Uterus (tissue), 4 donors: Measurements from ENCODE around the gene LDHD. TPM values are rescaled to one million over a fixed set of nuclear protein-coding genes. Genes with fewer than 3 reads are reported as not detected.

Experiments used
- DNase-seq, 2 donors: peaks; one replicate each; pipeline ENCODE4 v3.0.0-alpha.2; 2019 to 2020
- H3K27ac ChIP-seq, 2 donors: fragments of 200-600 bp; sonication (generic); 1 replicate in 1 of 2; 2 replicates in 1 of 2; pipeline ENCODE4 v1.5.1; 2016 to 2018
- H3K27me3 ChIP-seq, 2 donors: fragments of 200-600 bp; sonication (generic); one replicate each; pipeline ENCODE4 v1.5.1; 2018 to 2019; ENCODE audit warnings: control low read depth in 1 of 2
- H3K36me3 ChIP-seq, 2 donors: fragments of 200-600 bp; sonication (generic); one replicate each; pipeline ENCODE4 v1.5.1; 2019; ENCODE audit warnings: control low read depth in 1 of 2
- H3K4me1 ChIP-seq, 2 donors: fragments of 200-600 bp; sonication (generic); one replicate each; pipeline ENCODE4 v1.5.1; 2018 to 2019; ENCODE audit warnings: control low read depth in 1 of 2
- H3K4me3 ChIP-seq, 2 donors: fragments of 200-600 bp; sonication (generic); 1 replicate in 1 of 2; 2 replicates in 1 of 2; pipeline ENCODE4 v1.5.1; 2018 to 2019; ENCODE audit warnings: mild to moderate bottlenecking in 1 of 2
- H3K9me3 ChIP-seq, 2 donors: fragments of 200-600 bp; sonication (generic); one replicate each; pipeline ENCODE4 v1.5.1; 2019; ENCODE audit warnings: control low read depth in 1 of 2
- POLR2A ChIP-seq, 2 donors: fragments of 450-650 bp; IDR thresholded peaks; one replicate each; pipeline ENCODE4 v1.6.1; 2016; ENCODE audit warnings: antibody characterized with exemption in 2 of 2, mild to moderate bottlenecking in 1 of 2, moderate library complexity in 1 of 2
- intact Hi-C: fragments of 100-400 bp; cut with DNase I; formaldehyde crosslinking; loops from one replicate; pipeline ENCODE4 v1.15.1; 2023; ENCODE audit warnings: low total_unique reads
- total RNA-seq, 4 donors: library from RNA; depleted of rRNA in 3 of 4; stranded (reverse); fragments of >200 nt in 3 of 4; gene quantifications; one replicate each; pipeline versions ENCODE4 v1.1.0 to v1.2.4, GENCODE V29; 2014 to 2023
- TF ChIP-seq, protein P1 (sequence below), 4 experiments: fragments of 200-600 bp in 2 of 4; fragments of 450-650 bp in 2 of 4; sonication (generic) in 2 of 4; IDR thresholded peaks; one replicate each; pipeline ENCODE4 v1.5.1; 2016 to 2019; ENCODE audit warnings: antibody characterized with exemption in 4 of 4, mild to moderate bottlenecking in 2 of 4, moderate library complexity in 1 of 4
- donor health status: DM: yes; HTN: yes; CAD: no.

The LDHD gene
- total RNA-seq, 4 donors from 2014 or later: 1.3 to 5.7 (median 3.3) TPM

DNA sequence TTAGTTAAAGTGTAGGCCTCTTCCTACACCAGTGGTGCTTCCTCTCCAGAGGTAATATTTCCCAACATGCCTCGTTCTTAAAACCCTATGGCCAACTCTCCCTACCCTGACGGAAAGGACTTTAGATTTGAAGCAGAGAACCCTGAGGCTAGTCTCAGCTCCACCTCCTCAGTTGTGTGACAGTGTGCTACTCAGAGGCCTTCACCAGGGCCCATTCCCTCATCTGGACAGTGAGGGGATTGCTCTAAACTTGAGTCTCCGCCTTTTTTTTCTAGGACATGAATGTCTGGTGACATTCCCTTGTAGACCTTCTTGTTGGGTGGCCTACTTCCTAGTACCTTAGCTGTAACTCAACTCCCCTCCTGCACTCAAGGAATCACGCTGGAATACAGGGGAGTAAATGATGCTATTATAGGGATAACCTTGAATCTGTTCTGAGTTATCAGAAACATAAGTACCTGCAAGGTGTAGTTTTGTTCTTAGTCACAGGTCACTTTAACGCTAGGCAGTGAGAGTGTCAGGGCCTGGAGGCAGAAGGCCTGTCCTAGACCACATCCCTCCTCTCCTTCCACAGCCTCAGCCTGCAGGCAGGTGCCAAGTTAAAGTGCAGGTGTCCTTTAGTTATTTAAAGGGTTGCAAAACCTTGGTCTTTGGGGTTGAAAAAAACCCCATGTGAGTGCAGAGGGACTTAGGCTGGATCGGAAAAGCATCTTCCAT, 26.9 kb downstream of the LDHD start:
- Histone ChIP-seq H3K36me3 (no peaks in the 10 kb centered on the region), H3K4me3 (no peak overlapping the region), H3K27ac (no peak overlapping the region), H3K4me1 (peaks cover 0 to 17% of the 10 kb centered on the region in 2 donors), H3K27me3 (no peaks in the 10 kb centered on the region), H3K9me3 (no peaks in the 10 kb centered on the region)
- intact Hi-C loops: no loop called here
- no peak for DNase-seq
- TF ChIP-seq POLR2A (IDR thresholded peaks at IDR 0.05): no peak
- TF ChIP-seq, protein P1, sequence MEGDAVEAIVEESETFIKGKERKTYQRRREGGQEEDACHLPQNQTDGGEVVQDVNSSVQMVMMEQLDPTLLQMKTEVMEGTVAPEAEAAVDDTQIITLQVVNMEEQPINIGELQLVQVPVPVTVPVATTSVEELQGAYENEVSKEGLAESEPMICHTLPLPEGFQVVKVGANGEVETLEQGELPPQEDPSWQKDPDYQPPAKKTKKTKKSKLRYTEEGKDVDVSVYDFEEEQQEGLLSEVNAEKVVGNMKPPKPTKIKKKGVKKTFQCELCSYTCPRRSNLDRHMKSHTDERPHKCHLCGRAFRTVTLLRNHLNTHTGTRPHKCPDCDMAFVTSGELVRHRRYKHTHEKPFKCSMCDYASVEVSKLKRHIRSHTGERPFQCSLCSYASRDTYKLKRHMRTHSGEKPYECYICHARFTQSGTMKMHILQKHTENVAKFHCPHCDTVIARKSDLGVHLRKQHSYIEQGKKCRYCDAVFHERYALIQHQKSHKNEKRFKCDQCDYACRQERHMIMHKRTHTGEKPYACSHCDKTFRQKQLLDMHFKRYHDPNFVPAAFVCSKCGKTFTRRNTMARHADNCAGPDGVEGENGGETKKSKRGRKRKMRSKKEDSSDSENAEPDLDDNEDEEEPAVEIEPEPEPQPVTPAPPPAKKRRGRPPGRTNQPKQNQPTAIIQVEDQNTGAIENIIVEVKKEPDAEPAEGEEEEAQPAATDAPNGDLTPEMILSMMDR (IDR thresholded peaks at IDR 0.05): no peak

DNA sequence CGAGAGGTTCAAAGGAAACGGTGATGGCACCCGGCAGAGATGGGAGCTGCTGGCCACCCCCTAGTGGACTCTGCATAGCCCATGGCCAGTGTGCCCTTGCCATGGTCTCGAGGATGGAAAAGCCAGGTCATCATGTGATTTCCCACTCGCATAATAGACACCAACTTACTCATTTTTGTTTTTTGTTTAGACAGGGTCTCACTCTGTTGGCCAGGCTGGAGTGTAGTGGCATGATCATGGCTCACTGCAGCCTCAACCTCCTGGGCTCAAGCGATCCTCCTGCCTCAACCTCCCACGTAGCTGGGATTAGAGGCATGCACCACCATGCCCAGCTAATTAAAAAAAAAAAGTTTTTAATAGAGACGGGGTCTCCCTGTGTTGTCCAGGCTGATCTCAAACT, 27.6 kb downstream of the LDHD start:
- Histone ChIP-seq H3K36me3 (no peaks in the 10 kb centered on the region), H3K4me1 (peaks cover 0 to 17% of the 10 kb centered on the region in 2 donors), H3K9me3 (no peaks in the 10 kb centered on the region), H3K27ac (peak overlapping the region in 1 of 2 donors; percentile 74), H3K27me3 (no peaks in the 10 kb centered on the region), H3K4me3 (no peak overlapping the region)
- no peak for TF ChIP-seq POLR2A (IDR thresholded peaks at IDR 0.05)
- TF ChIP-seq, protein P1 (IDR thresholded peaks at IDR 0.05): no peak
- intact Hi-C loops: no loop called here
- no peak for DNase-seq

- no peaks in the 10 kb centered on the region for H3K9me3 ChIP-seq
- no peak overlapping the region for H3K4me3 ChIP-seq
- H3K27ac ChIP-seq: peak overlapping the region; percentile 70 to 74
- no peak for TF ChIP-seq POLR2A (IDR thresholded peaks at IDR 0.05)
- TF ChIP-seq, protein P1 (IDR thresholded peaks at IDR 0.05): no peak
- H3K27me3 ChIP-seq: no peaks in the 10 kb centered on the region
- intact Hi-C loops: no loop called here
- peaks cover 0 to 17% of the 10 kb centered on the region in 2 donors for H3K4me1 ChIP-seq
- no peak for DNase-seq
- no peaks in the 10 kb centered on the region for H3K36me3 ChIP-seq
Measured at GRCh38 chr16:75088216-75088615, 28.4 kb downstream of the LDHD start.

GRCh38 chr16:75087375-75087979, 29.1 kb downstream of the LDHD start:
- intact Hi-C loops: no loop called here
- no peaks in the 10 kb centered on the region for H3K27me3 ChIP-seq
- peak in 1 of 2 donors; percentile 51 for DNase-seq
- TF ChIP-seq, protein P1 (IDR thresholded peaks at IDR 0.05): no peak
- TF ChIP-seq POLR2A (IDR thresholded peaks at IDR 0.05): no peak
- H3K4me1 ChIP-seq: peaks cover 0 to 17% of the 10 kb centered on the region in 2 donors
- no peak overlapping the region for H3K4me3 ChIP-seq
- H3K36me3 ChIP-seq: no peaks in the 10 kb centered on the region
- peak overlapping the region; percentile 70 to 74 for H3K27ac ChIP-seq
- no peaks in the 10 kb centered on the region for H3K9me3 ChIP-seq

- no peaks in the 10 kb centered on the region for H3K36me3 ChIP-seq
- DNase-seq: no peak
- no peak overlapping the region for H3K4me3 ChIP-seq
- TF ChIP-seq, protein P1 (IDR thresholded peaks at IDR 0.05): no peak
- TF ChIP-seq POLR2A (IDR thresholded peaks at IDR 0.05): no peak
- H3K27me3 ChIP-seq: no peaks in the 10 kb centered on the region
- no peaks in the 10 kb centered on the region for H3K9me3 ChIP-seq
- H3K4me1 ChIP-seq: peaks cover 0 to 17% of the 10 kb centered on the region in 2 donors
- intact Hi-C loops: no loop called here
- H3K27ac ChIP-seq: peak overlapping the region; percentile 70 to 74
Measured at GRCh38 chr16:75086688-75087374, 29.7 kb downstream of the LDHD start.
